Mammary epithelial cell (primary cell): Measurements from ENCODE around the gene KCNJ16.

Experiments used
- CTCF ChIP-seq, 2 donors: IDR thresholded peaks in 1 of 2; conservative IDR thresholded peaks in 1 of 2; 2 replicates each; pipeline ENCODE4 v1.5.1; 2011 to 2012; ENCODE audit warnings: inconsistent platforms in 2 of 2, low read length in 2 of 2, mild to moderate bottlenecking in 2 of 2, control low read depth in 1 of 2, low read depth in 1 of 2; ENCODE audit not compliant: insufficient read depth in 1 of 2; ENCODE audit errors: extremely low read depth in 1 of 2
- EZH2 ChIP-seq: IDR thresholded peaks from 2 replicates; pipeline ENCODE4 v1.6.1; 2012; ENCODE audit warnings: low read length, inconsistent platforms, borderline replicate concordance

GRCh38 chr17:70184207-70184606, 109.2 kb downstream of the KCNJ16 start:
- TF ChIP-seq CTCF (conservative IDR thresholded peaks at IDR 0.05 in 1 of 2, IDR thresholded peaks at IDR 0.05 in 1 of 2; ENCODE audit: extremely low read depth in 1 of 2, insufficient read depth in 1 of 2, low read depth in 1 of 2, low read length in 2 of 2) (no peak), EZH2 (no peak)
